Astrocyte (in vitro differentiated cells and primary cell): ENCODE data around the gene ALLC.

Experiments used
- EZH2 ChIP-seq: IDR thresholded peaks from 2 replicates; pipeline ENCODE4 v1.6.1; 2012; ENCODE audit warnings: mild to moderate bottlenecking, low read length, inconsistent platforms; ENCODE audit not compliant: insufficient read depth
- TF ChIP-seq, protein P1 (sequence below): IDR thresholded peaks from 2 replicates; pipeline ENCODE4 v1.5.1; 2011; ENCODE audit warnings: low read depth, mild to moderate bottlenecking, inconsistent platforms, low read length, moderate library complexity; ENCODE audit not compliant: insufficient read depth

DNA sequence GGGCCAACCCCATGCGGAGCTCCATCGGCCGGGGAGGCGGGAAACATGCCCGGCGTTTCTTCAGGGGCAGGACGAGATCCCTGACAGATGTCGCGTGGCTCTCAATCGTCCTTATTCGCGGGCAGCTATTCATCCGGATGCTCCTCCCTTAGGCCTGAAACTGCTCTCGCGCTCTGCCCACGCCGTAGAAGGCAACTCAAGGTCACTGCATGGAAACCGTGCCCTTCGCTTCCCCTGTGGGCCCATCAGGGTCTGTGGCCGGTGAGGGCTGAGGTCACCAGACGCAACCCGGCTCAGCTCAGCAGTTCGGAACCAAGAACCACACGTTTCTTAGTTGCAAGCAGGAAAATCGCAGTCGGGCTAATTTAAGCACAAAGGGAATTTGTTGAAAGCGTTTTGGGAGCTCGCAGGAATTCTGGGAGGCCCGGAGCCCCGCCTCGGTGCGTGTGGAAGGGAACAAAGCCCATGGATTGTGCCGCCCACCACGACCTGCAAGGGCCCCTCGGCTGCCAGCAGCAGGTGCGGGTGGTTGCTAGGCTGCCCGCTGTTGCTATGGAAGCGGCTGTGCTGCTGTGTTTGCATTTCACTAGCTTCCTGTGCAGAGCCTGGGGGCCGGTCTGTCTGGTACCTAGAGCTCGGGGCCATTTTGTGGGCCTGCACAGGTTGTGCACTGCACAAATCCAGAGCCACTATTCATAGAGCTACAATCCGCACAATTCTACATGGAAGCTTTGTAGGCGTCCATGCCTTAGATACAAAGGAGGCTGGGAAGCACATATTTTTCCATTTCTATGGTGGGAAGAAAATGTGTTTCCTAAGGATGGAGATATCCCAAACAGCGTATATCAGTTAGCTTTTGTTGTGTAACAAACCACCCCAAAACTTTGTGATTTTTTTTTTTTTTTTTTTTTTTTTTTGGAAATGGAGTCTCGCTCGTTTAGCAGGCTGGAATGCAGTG, 6.0 kb upstream of the ALLC start:
- TF ChIP-seq, protein P1, sequence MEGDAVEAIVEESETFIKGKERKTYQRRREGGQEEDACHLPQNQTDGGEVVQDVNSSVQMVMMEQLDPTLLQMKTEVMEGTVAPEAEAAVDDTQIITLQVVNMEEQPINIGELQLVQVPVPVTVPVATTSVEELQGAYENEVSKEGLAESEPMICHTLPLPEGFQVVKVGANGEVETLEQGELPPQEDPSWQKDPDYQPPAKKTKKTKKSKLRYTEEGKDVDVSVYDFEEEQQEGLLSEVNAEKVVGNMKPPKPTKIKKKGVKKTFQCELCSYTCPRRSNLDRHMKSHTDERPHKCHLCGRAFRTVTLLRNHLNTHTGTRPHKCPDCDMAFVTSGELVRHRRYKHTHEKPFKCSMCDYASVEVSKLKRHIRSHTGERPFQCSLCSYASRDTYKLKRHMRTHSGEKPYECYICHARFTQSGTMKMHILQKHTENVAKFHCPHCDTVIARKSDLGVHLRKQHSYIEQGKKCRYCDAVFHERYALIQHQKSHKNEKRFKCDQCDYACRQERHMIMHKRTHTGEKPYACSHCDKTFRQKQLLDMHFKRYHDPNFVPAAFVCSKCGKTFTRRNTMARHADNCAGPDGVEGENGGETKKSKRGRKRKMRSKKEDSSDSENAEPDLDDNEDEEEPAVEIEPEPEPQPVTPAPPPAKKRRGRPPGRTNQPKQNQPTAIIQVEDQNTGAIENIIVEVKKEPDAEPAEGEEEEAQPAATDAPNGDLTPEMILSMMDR = no peak
- no peak for TF ChIP-seq EZH2
